WTC11 (cell line): Measurements from ENCODE around the gene TBC1D8B. TPM values are rescaled to one million over a fixed set of nuclear protein-coding genes. Genes with fewer than 3 reads are reported as not detected.
A peak's percentile ranks its signal among the peaks of the same experiment; 100 is the strongest.

Source experiments
- ATAC-seq: fragments of 200-7000 bp; cut with Tn5 transposase; 2 replicates; pipeline ENCODE4 v1.10.0; 2021; ENCODE audit warnings: mild to moderate bottlenecking, moderate library complexity
- CTCF ChIA-PET: fragments of 300-600 bp; sonication (Branson Sonifier 250); formaldehyde crosslinking; loops from one replicate; lab custom pipeline; 2021; ENCODE audit warnings: antibody characterized with exemption; lab: Charles Lee
- POLR2A ChIA-PET: fragments of 350-600 bp; sonication (Branson Sonifier 250); formaldehyde crosslinking; loops from one replicate; lab custom pipeline; 2021; ENCODE audit warnings: antibody characterized with exemption; lab: Charles Lee
- DNase-seq: peaks from one replicate; pipeline ENCODE4 v3.0.0; 2021; ENCODE audit warnings: low spot score
- H3K27ac Mint-ChIP-seq: 2 replicates; pipeline ENCODE4 v1.8.0; 2021; ENCODE audit warnings: mixed read lengths
- H3K27me3 Mint-ChIP-seq: 2 replicates; pipeline ENCODE4 v1.8.0; 2021; ENCODE audit warnings: low read depth, mild to moderate bottlenecking, moderate library complexity, mixed read lengths
- H3K36me3 Mint-ChIP-seq: 2 replicates; pipeline ENCODE4 v1.8.0; 2021; ENCODE audit warnings: mixed read lengths
- H3K4me1 Mint-ChIP-seq: 2 replicates; pipeline ENCODE4 v1.8.0; 2022; ENCODE audit warnings: mixed read lengths
- H3K4me3 Mint-ChIP-seq: 2 replicates; pipeline ENCODE4 v1.8.0; 2021; ENCODE audit warnings: mild to moderate bottlenecking, moderate library complexity, mixed read lengths
- H3K9me3 Mint-ChIP-seq: 2 replicates; pipeline ENCODE4 v1.8.0; 2021; ENCODE audit warnings: mixed read lengths
- ATF1 ChIP-seq: sonication (generic); formaldehyde crosslinking; IDR thresholded peaks from 2 replicates; pipeline ENCODE4 v1.8.1; 2023; ENCODE audit warnings: mild to moderate bottlenecking, moderate library complexity, missing genetic modification reagents
- CREB1 ChIP-seq: sonication (generic); formaldehyde crosslinking; IDR thresholded peaks from 2 replicates; pipeline ENCODE4 v1.8.0; 2023; ENCODE audit warnings: mild to moderate bottlenecking, missing genetic modification reagents
- CREM ChIP-seq: sonication (generic); formaldehyde crosslinking; IDR thresholded peaks from 2 replicates; pipeline ENCODE4 v1.8.1; 2022; ENCODE audit warnings: mild to moderate bottlenecking, missing genetic modification reagents, moderate library complexity
- E2F1 ChIP-seq: sonication (generic); formaldehyde crosslinking; IDR thresholded peaks from 2 replicates; pipeline ENCODE4 v1.8.0; 2022; ENCODE audit warnings: mild to moderate bottlenecking, missing genetic modification reagents
- E2F5 ChIP-seq: sonication (generic); formaldehyde crosslinking; IDR thresholded peaks from 2 replicates; pipeline ENCODE4 v1.8.1; 2022; ENCODE audit warnings: mild to moderate bottlenecking, moderate library complexity, missing genetic modification reagents
- ELF4 ChIP-seq: sonication (generic); formaldehyde crosslinking; IDR thresholded peaks from 2 replicates; pipeline ENCODE4 v1.8.1; 2022; ENCODE audit warnings: low read depth, mild to moderate bottlenecking, moderate library complexity, missing genetic modification reagents
- FOXP1 ChIP-seq: sonication (generic); formaldehyde crosslinking; IDR thresholded peaks from 2 replicates; pipeline ENCODE4 v1.8.0; 2022; ENCODE audit warnings: missing genetic modification reagents, mild to moderate bottlenecking, moderate library complexity, borderline replicate concordance
- GTF2I ChIP-seq: fragments of 250-450 bp; sonication (Bioruptor Pico); conservative IDR thresholded peaks from 2 replicates; pipeline ENCODE4 v1.4.0; 2021; ENCODE audit warnings: mild to moderate bottlenecking
- HMGXB4 ChIP-seq: sonication (generic); formaldehyde crosslinking; IDR thresholded peaks from 2 replicates; pipeline ENCODE4 v1.8.1; 2023; ENCODE audit warnings: mild to moderate bottlenecking, moderate library complexity, missing genetic modification reagents
- IRF2 ChIP-seq: sonication (generic); formaldehyde crosslinking; IDR thresholded peaks from 2 replicates; pipeline ENCODE4 v1.8.0; 2022; ENCODE audit warnings: low read depth, missing genetic modification reagents, borderline replicate concordance
- NFYB ChIP-seq: sonication (generic); formaldehyde crosslinking; conservative IDR thresholded peaks from 2 replicates; pipeline ENCODE4 v1.8.0; 2022; ENCODE audit warnings: low read depth, missing genetic modification reagents
- NR1H2 ChIP-seq: sonication (generic); formaldehyde crosslinking; IDR thresholded peaks from 2 replicates; pipeline ENCODE4 v1.9.0; 2021; ENCODE audit warnings: mild to moderate bottlenecking, moderate library complexity, missing genetic modification reagents
- OVOL2 ChIP-seq: fragments of 250-450 bp; sonication (Bioruptor Pico); IDR thresholded peaks from 2 replicates; pipeline ENCODE4 v1.9.0; 2021; ENCODE audit warnings: mild to moderate bottlenecking, borderline replicate concordance
- RELA ChIP-seq: sonication (generic); formaldehyde crosslinking; IDR thresholded peaks from 2 replicates; pipeline ENCODE4 v1.8.1; 2022; ENCODE audit warnings: missing genetic modification reagents, mild to moderate bottlenecking, borderline replicate concordance
- SMAD3 ChIP-seq: sonication (generic); formaldehyde crosslinking; IDR thresholded peaks from 2 replicates; pipeline ENCODE4 v1.8.0; 2022; ENCODE audit warnings: missing genetic modification reagents, mild to moderate bottlenecking, borderline replicate concordance
- SMAD4 ChIP-seq: sonication (generic); formaldehyde crosslinking; IDR thresholded peaks from 2 replicates; pipeline ENCODE4 v1.8.0; 2022; ENCODE audit warnings: mild to moderate bottlenecking, missing genetic modification reagents
- TP53 ChIP-seq: sonication (generic); formaldehyde crosslinking; IDR thresholded peaks from 2 replicates; pipeline ENCODE4 v1.8.1; 2023; ENCODE audit warnings: mild to moderate bottlenecking, missing genetic modification reagents
- USF2 ChIP-seq: sonication (generic); formaldehyde crosslinking; IDR thresholded peaks from 2 replicates; pipeline ENCODE4 v1.8.1; 2023; ENCODE audit warnings: mild to moderate bottlenecking, missing genetic modification reagents, moderate library complexity
- ZMAT4 ChIP-seq: fragments of 250-450 bp; sonication (Bioruptor Pico); IDR thresholded peaks from 2 replicates; pipeline ENCODE4 v1.9.0; 2021; ENCODE audit warnings: mild to moderate bottlenecking
- ZNF671 ChIP-seq: fragments of 250-450 bp; sonication (Bioruptor Pico); IDR thresholded peaks from 2 replicates; pipeline ENCODE4 v1.8.0; 2021; ENCODE audit warnings: mild to moderate bottlenecking
- total RNA-seq: library from RNA; stranded (reverse); gene quantifications from 3 replicates; pipeline ENCODE4 v1.2.3, GENCODE V29; 2021

Gene TBC1D8B
- total RNA-seq, 1 experiment from 2014 or later = 6.3 TPM

- H3K4me3 Mint-ChIP-seq = peak overlapping the region; percentile 40
- peak; percentile 95 for ATAC-seq
- CTCF ChIA-PET = no interaction called here
These were observed 18.8 kb upstream of the TBC1D8B start for GRCh38 chrX:106783716-106784115.

GRCh38 chrX:106791495-106791894, 11.0 kb upstream of the TBC1D8B start:
- no peaks in the 10 kb centered on the region for H3K27me3 Mint-ChIP-seq
- DNase-seq = no peak
- no peaks in the 10 kb centered on the region for H3K9me3 Mint-ChIP-seq
- H3K4me1 Mint-ChIP-seq = no peaks in the 10 kb centered on the region
- POLR2A ChIA-PET = no interaction called here
- no peak overlapping the region for H3K27ac Mint-ChIP-seq
- CTCF ChIA-PET = no interaction called here
- TF ChIP-seq OVOL2 (CRISPR knock-in tag) (no peak), ZNF671 (no peak), GTF2I (CRISPR knock-in tag) (no peak), RELA (no peak)
- TF ChIP-seq, all 79 proteins: peak for 0
- no peak overlapping the region for H3K4me3 Mint-ChIP-seq
- no peaks in the 10 kb centered on the region for H3K36me3 Mint-ChIP-seq
- ATAC-seq = no peak

More at GRCh38 chrX:106783716-106784115, 18.8 kb upstream of the TBC1D8B start:
- Mint-ChIP-seq H3K27me3 (no peaks in the 10 kb centered on the region), H3K4me1 (peaks cover 35% of the 10 kb centered on the region), H3K27ac (peak overlapping the region; percentile 80), H3K9me3 (peaks cover 3% of the 10 kb centered on the region; the same call in 1 of the 2 replicates), H3K36me3 (no peaks in the 10 kb centered on the region)
- TF ChIP-seq E2F1 (no peak), CREM (no peak), IRF2 (no peak), E2F5 (CRISPR knock-in tag) (no peak), NR1H2 (CRISPR knock-in tag) (no peak), TP53 (CRISPR knock-in tag) (no peak), ZMAT4 (CRISPR knock-in tag) (no peak), SMAD3 (CRISPR knock-in tag) (no peak), USF2 (CRISPR knock-in tag) (no peak), FOXP1 (no peak)
- DNase-seq = peak; percentile 20
- POLR2A ChIA-PET = no interaction called here

- CTCF ChIA-PET = no interaction called here
- H3K27me3 Mint-ChIP-seq = peaks cover 27% of the 10 kb centered on the region
- peak; percentile 17 for ATAC-seq
- no peak for DNase-seq
- H3K9me3 Mint-ChIP-seq = no peaks in the 10 kb centered on the region
- TF ChIP-seq SMAD4 (CRISPR knock-in tag) (no peak), HMGXB4 (CRISPR knock-in tag) (no peak), ELF4 (CRISPR knock-in tag) (no peak), TP53 (CRISPR knock-in tag) (no peak), ATF1 (no peak), CREB1 (CRISPR knock-in tag) (no peak), GTF2I (CRISPR knock-in tag) (no peak), NFYB (no peak)
- no peaks in the 10 kb centered on the region for H3K36me3 Mint-ChIP-seq
- peak overlapping the region; percentile 88 for H3K4me3 Mint-ChIP-seq
- POLR2A ChIA-PET = no interaction called here
- H3K27ac Mint-ChIP-seq = no peak overlapping the region
- peaks cover 15% of the 10 kb centered on the region for H3K4me1 Mint-ChIP-seq
These were observed 448 bp upstream of the TBC1D8B start for GRCh38 chrX:106802063-106802387.
